K562 (cell line): ENCODE data around the gene DRD2. TPM values are rescaled to one million over a fixed set of nuclear protein-coding genes. Genes with fewer than 3 reads are reported as not detected.

Experiments used
- ATAC-seq: fragments of 200-7000 bp; cut with Tn5 transposase; 3 replicates; pipeline ENCODE4 v1.9.1; 2020; ENCODE audit warnings: moderate library complexity
- BruUV-seq: library from RNA; stranded (reverse); fragments of 400-500 nt; replicated peaks from 2 replicates; lab custom pipeline; 2021; lab: Mats Ljungman, UMichigan
- CTCF ChIA-PET: fragments of 300-600 bp; formaldehyde crosslinking; extraction: SDS; loops from one replicate; lab custom pipeline; 2021; ENCODE audit warnings: low intra/inter-chr PET ratio; lab: Yijun Ruan, JAX
- POLR2A ChIA-PET: fragments of 300-600, 350-650 bp; sonication (Branson Sonifier 250); formaldehyde crosslinking; extraction: SDS; loops from one replicate; lab custom pipeline; 2021; ENCODE audit warnings: antibody characterized with exemption, inconsistent platforms; lab: Yijun Ruan, JAX
- DNase-seq, 4 experiments: peaks; one replicate each; pipeline versions ENCODE4 v3.0.0 to v3.0.0-alpha.2; 2011 to 2018; ENCODE audit warnings: low spot score in 3 of 4, mixed read lengths in 3 of 4; ENCODE audit errors: extremely low read depth in 1 of 4
- FAIRE-seq: peaks from 2 replicates; lab custom pipeline; 2011; peaks lifted over from hg19 to GRCh38; lab: Jason Lieb, UNC
- H2AFZ ChIP-seq: 2 replicates; pipeline ENCODE4 v1.6.0; 2011; ENCODE audit warnings: low read depth, low read length, control low read depth, inconsistent platforms
- H3K27ac ChIP-seq: fragments of 200-600 bp; 3 replicates; pipeline ENCODE4 v1.8.0; 2011; ENCODE audit warnings: low read depth, mild to moderate bottlenecking, control low read depth, inconsistent platforms, low read length, moderate library complexity, mixed read lengths; ENCODE audit errors: extremely low read depth
- H3K27me3 ChIP-seq, 2 experiments: fragments of 300-600 bp in 1 of 2; 2 replicates in 1 of 2; 3 replicates in 1 of 2; pipeline versions ENCODE4 v1.6.0 to v1.8.0; 2011; ENCODE audit warnings: inconsistent platforms in 2 of 2, low read length in 2 of 2, mild to moderate bottlenecking in 1 of 2, mixed read lengths in 1 of 2, moderate library complexity in 1 of 2; ENCODE audit not compliant: control insufficient read depth in 2 of 2, insufficient read depth in 2 of 2
- H3K36me3 ChIP-seq: fragments of 300-600 bp; 3 replicates; pipeline ENCODE4 v1.8.0; 2011; ENCODE audit warnings: mild to moderate bottlenecking, low read length, inconsistent platforms; ENCODE audit not compliant: control insufficient read depth, insufficient read depth
- H3K4me1 ChIP-seq, 2 experiments: fragments of 200-600 bp in 1 of 2; replicated peaks in 1 of 2; 2 replicates in 1 of 2; 3 replicates in 1 of 2; pipeline versions ENCODE4 v1.5.1 to v1.8.0; 2011; ENCODE audit warnings: inconsistent platforms in 2 of 2, low read length in 2 of 2, mild to moderate bottlenecking in 1 of 2, mixed read lengths in 1 of 2, moderate library complexity in 1 of 2; ENCODE audit not compliant: control insufficient read depth in 2 of 2, insufficient read depth in 2 of 2
- H3K4me2 ChIP-seq: 2 replicates; pipeline ENCODE4 v1.6.1; 2011; ENCODE audit warnings: low read length, control low read depth, inconsistent platforms, mixed read lengths; ENCODE audit not compliant: insufficient read depth
- H3K4me3 ChIP-seq: fragments of 200-600 bp; sonication (generic), shearing (Covaris generic); 2 replicates; pipeline ENCODE4 v1.5.1; 2016; ENCODE audit warnings: control low read depth, inconsistent platforms
- H3K79me2 ChIP-seq: fragments of 200-600 bp; 3 replicates; pipeline ENCODE4 v1.8.0; 2011; ENCODE audit warnings: low read length, inconsistent platforms; ENCODE audit not compliant: control insufficient read depth, insufficient read depth
- H3K9ac ChIP-seq, 2 experiments: 2 replicates each; pipeline versions ENCODE4 v1.6.0 to v1.6.1; 2011; ENCODE audit warnings: low read depth in 2 of 2, low read length in 2 of 2, control low read depth in 1 of 2, inconsistent platforms in 1 of 2, mild to moderate bottlenecking in 1 of 2, mixed read lengths in 1 of 2; ENCODE audit not compliant: insufficient read depth in 1 of 2
- H3K9me1 ChIP-seq: one replicate; pipeline ENCODE4 v1.6.0; 2011; ENCODE audit warnings: inconsistent platforms, mild to moderate bottlenecking, low read length, moderate library complexity; ENCODE audit not compliant: control insufficient read depth, insufficient read depth
- H3K9me3 ChIP-seq: replicated peaks from 2 replicates; pipeline ENCODE4 v1.5.1; 2011; ENCODE audit warnings: low read depth, low read length, inconsistent platforms; ENCODE audit not compliant: control insufficient read depth, insufficient read depth
- H4K20me1 ChIP-seq: replicated peaks from 2 replicates; pipeline ENCODE4 v1.6.1; 2011; ENCODE audit warnings: low read length, inconsistent platforms, mixed read lengths; ENCODE audit not compliant: control insufficient read depth, insufficient read depth
- FOS ChIP-seq: IDR thresholded peaks from 3 replicates; pipeline ENCODE4 v1.6.1; 2011; ENCODE audit not compliant: insufficient read length; ENCODE audit errors: extremely low read depth
- FOXK2 ChIP-seq, 2 experiments: fragments of 450-650 bp; IDR thresholded peaks in 1 of 2; conservative IDR thresholded peaks in 1 of 2; 2 replicates each; pipeline ENCODE4 v1.6.1; 2016; ENCODE audit warnings: low read depth in 2 of 2, mild to moderate bottlenecking in 1 of 2
- LARP7 ChIP-seq: fragments of 450-650 bp; IDR thresholded peaks from 2 replicates; pipeline ENCODE4 v1.6.1; 2016
- NFE2 ChIP-seq: IDR thresholded peaks from 2 replicates; pipeline ENCODE4 v1.6.1; 2014; ENCODE audit warnings: antibody characterized with exemption, low read depth
- NFE2L1 ChIP-seq: fragments of 450-650 bp; IDR thresholded peaks from 2 replicates; pipeline ENCODE4 v1.6.1; 2016; ENCODE audit warnings: missing genetic modification characterization, low read depth, mild to moderate bottlenecking, missing compliant biosample characterization, moderate library complexity, borderline replicate concordance
- SIN3B ChIP-seq: fragments of 450-650 bp; IDR thresholded peaks from 2 replicates; pipeline ENCODE4 v1.6.1; 2017; ENCODE audit warnings: low read depth, mild to moderate bottlenecking, moderate library complexity
- SMAD3 ChIP-seq: fragments of 450-650 bp; formaldehyde crosslinking; conservative IDR thresholded peaks from 2 replicates; pipeline ENCODE4 v1.4.0; 2020; ENCODE audit warnings: mild to moderate bottlenecking
- SMARCE1 ChIP-seq: fragments of 450-650 bp; IDR thresholded peaks from 2 replicates; pipeline ENCODE4 v1.7.1; 2016; ENCODE audit warnings: mild to moderate bottlenecking
- SUPT5H ChIP-seq: fragments of 450-650 bp; IDR thresholded peaks from 2 replicates; pipeline ENCODE4 v1.6.1; 2016
- U2AF1 ChIP-seq: fragments of 200-400 bp; formaldehyde crosslinking; optimal IDR thresholded peaks from 2 replicates; pipeline ENCODE3; 2017; ENCODE audit warnings: mild to moderate bottlenecking, low read depth, low read length, moderate library complexity
- ZBED1 ChIP-seq: IDR thresholded peaks from 2 replicates; pipeline ENCODE4 v1.6.1; 2014
- ZEB2 ChIP-seq: fragments of 450-650 bp; IDR thresholded peaks from 2 replicates; pipeline ENCODE4 v1.6.1; 2016
- ZFP36 ChIP-seq: fragments of 150-350 bp; IDR thresholded peaks from 2 replicates; pipeline ENCODE4 v1.6.1; 2018; ENCODE audit warnings: low read length, low read depth; ENCODE audit not compliant: partially characterized antibody
- ZNF785 ChIP-seq: fragments of 250-450 bp; sonication (Bioruptor Pico); IDR thresholded peaks from 2 replicates; pipeline ENCODE4 v1.4.0; 2020; ENCODE audit warnings: mild to moderate bottlenecking
- WGBS: fragments of 100-300 bp; shearing (Covaris generic); methylation state at CpG from one replicate; pipeline ENCODE4 v1.1.6; 2016; ENCODE audit warnings: low coverage, mixed read lengths; ENCODE audit not compliant: insufficient coverage; ENCODE audit errors: missing lambda C conversion rate; 5-methylcytosine and 5-hydroxymethylcytosine counted together
- in situ Hi-C: fragments of 300-500 bp; cut with MboI; formaldehyde crosslinking; loops from 4 replicates; pipeline ENCODE4 v1.15.0; 2018; ENCODE audit warnings: inconsistent platforms, mixed read lengths
- intact Hi-C: fragments of 100-400 bp; cut with micrococcal nuclease; formaldehyde crosslinking; loops from 2 replicates; pipeline ENCODE4 v1.14.2; 2022
- polyA plus RNA-seq, 8 experiments: library from polyadenylated mRNA; depleted of rRNA in 4 of 8; stranded (reverse) in 5 of 8; unstranded in 3 of 8; fragments of >200 nt; fragmentation: Nextera tagmentation in 2 of 8; fragmentation: Illumina TruSeq in 1 of 8; extraction: Ambion mirVana in 2 of 8; extraction: Trizol in 1 of 8; gene quantifications; 2 replicates each; pipeline versions ENCODE4 v1.2.1 to v1.2.3, GENCODE V29; 2011 to 2014; ENCODE audit warnings: inconsistent platforms in 1 of 8, missing spikeins in 1 of 8
- total RNA-seq, 7 experiments: library from RNA; depleted of rRNA in 6 of 7; stranded (reverse); fragments of >200 nt in 6 of 7; fragmentation: Illumina TruSeq in 2 of 7; extraction: Trizol in 2 of 7; gene quantifications; 2 replicates each; pipeline versions ENCODE4 v1.2.1 to v1.2.3, GENCODE V29; 2011 to 2021; ENCODE audit warnings: low replicate concordance in 1 of 7
- TF ChIP-seq, protein P1 (sequence below): fragments of 250-450 bp; sonication (Bioruptor Pico); IDR thresholded peaks from 2 replicates; pipeline ENCODE4 v1.8.0; 2022; ENCODE audit warnings: moderate library complexity, mild to moderate bottlenecking, inconsistent platforms
- TF ChIP-seq, protein P2 (sequence below): fragments of 450-650 bp; conservative IDR thresholded peaks from 2 replicates; pipeline ENCODE4 v1.6.1; 2016; ENCODE audit warnings: missing genetic modification characterization, low read depth, mild to moderate bottlenecking, missing compliant biosample characterization, moderate library complexity
- TF ChIP-seq, protein P3 (sequence below): fragments of 450-650 bp; IDR thresholded peaks from 2 replicates; pipeline ENCODE4 v1.6.1; 2016; ENCODE audit warnings: missing biosample characterization, missing genetic modification characterization
- TF ChIP-seq, protein P4 (sequence below): IDR thresholded peaks from 2 replicates; pipeline ENCODE4 v1.6.1; 2012; ENCODE audit warnings: low read depth, low read length, improper control_type of control experiment, borderline replicate concordance

The DRD2 gene
- total and polyA plus RNA-seq, 9 of the 15 experiments (the other 6 are each of a cell fraction or from before 2014, with no cell fraction given), result not detected

DNA sequence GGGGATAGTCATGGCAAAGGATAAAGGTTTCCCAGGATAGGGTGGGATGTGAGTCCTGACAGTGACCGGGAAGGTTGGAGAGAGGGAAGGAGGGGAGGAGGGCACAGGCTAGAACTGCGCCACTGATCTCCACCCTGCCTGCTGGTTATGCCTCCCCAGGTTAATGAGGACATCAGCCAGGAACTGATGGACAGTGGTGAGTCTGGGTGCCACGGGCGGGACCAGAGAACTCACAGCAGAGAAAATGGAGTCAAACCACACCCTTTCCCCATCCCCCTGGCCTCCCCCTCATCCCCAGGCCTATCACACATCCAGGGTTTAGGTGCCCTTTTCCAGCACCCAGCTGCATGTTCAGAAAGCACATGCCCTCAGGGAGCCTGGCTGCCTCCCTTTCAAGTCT is 77.4 kb downstream of the DRD2 start:
- ChIA-PET CTCF (no interaction called here), POLR2A (interaction anchor here (0.6 to 1.1 kb wide), 2 partner anchors 24 to 64 kb away, joined by 3 read pairs; no protein-coding TSS in a partner anchor)
- FAIRE-seq (no peak), ATAC-seq (no peak), DNase-seq (no peak)
- H3K4me3 ChIP-seq, result no peak overlapping the region
- H3K4me1 ChIP-seq, result 0 out of 5 replicates have a peak, but pooled peaks cover 0 to 5% of the 10 kb centered on the region in 2 experiments
- 3% methylated on average over 4 of the region's 4 CpGs for WGBS
- H3K9ac ChIP-seq, result no peak overlapping the region
- no peaks in the 10 kb centered on the region for H3K9me1 ChIP-seq
- no TSS peak for BruUV-seq
- peaks cover 5% of the 10 kb centered on the region; the same call in 1 of the 2 replicates for H4K20me1 ChIP-seq
- no peak overlapping the region for H3K27ac ChIP-seq
- no peak overlapping the region for H2AFZ ChIP-seq
- peaks cover 10 to 66% of the 10 kb centered on the region in 2 experiments; a peak in 4 of 5 replicates for H3K27me3 ChIP-seq
- H3K9me3 ChIP-seq, result no peaks in the 10 kb centered on the region
- TF ChIP-seq U2AF1 (no peak), ZFP36 (no peak), NFE2 (no peak), NFE2L1 (tag) (no peak), SMARCE1 (no peak), SIN3B (no peak), SUPT5H (no peak), LARP7 (no peak), FOXK2 (conservative IDR thresholded peaks at IDR 0.05 in 1 of 2, IDR thresholded peaks at IDR 0.05 in 1 of 2; ENCODE audit: low read depth in 2 of 2) (no peak), FOS (no peak), ZEB2 (no peak), SMAD3 (CRISPR knock-in tag) (no peak), ZNF785 (CRISPR knock-in tag) (no peak), ZBED1 (no peak)
- TF ChIP-seq, protein P1, sequence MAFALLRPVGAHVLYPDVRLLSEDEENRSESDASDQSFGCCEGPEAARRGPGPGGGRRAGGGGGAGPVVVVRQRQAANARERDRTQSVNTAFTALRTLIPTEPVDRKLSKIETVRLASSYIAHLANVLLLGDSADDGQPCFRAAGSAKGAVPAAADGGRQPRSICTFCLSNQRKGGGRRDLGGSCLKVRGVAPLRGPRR (CRISPR knock-in tag), result no peak
- TF ChIP-seq, protein P2, sequence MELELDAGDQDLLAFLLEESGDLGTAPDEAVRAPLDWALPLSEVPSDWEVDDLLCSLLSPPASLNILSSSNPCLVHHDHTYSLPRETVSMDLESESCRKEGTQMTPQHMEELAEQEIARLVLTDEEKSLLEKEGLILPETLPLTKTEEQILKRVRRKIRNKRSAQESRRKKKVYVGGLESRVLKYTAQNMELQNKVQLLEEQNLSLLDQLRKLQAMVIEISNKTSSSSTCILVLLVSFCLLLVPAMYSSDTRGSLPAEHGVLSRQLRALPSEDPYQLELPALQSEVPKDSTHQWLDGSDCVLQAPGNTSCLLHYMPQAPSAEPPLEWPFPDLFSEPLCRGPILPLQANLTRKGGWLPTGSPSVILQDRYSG (tag), result no peak
- TF ChIP-seq, protein P3, sequence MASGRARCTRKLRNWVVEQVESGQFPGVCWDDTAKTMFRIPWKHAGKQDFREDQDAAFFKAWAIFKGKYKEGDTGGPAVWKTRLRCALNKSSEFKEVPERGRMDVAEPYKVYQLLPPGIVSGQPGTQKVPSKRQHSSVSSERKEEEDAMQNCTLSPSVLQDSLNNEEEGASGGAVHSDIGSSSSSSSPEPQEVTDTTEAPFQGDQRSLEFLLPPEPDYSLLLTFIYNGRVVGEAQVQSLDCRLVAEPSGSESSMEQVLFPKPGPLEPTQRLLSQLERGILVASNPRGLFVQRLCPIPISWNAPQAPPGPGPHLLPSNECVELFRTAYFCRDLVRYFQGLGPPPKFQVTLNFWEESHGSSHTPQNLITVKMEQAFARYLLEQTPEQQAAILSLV (tag), result no peak
- TF ChIP-seq, protein P4, sequence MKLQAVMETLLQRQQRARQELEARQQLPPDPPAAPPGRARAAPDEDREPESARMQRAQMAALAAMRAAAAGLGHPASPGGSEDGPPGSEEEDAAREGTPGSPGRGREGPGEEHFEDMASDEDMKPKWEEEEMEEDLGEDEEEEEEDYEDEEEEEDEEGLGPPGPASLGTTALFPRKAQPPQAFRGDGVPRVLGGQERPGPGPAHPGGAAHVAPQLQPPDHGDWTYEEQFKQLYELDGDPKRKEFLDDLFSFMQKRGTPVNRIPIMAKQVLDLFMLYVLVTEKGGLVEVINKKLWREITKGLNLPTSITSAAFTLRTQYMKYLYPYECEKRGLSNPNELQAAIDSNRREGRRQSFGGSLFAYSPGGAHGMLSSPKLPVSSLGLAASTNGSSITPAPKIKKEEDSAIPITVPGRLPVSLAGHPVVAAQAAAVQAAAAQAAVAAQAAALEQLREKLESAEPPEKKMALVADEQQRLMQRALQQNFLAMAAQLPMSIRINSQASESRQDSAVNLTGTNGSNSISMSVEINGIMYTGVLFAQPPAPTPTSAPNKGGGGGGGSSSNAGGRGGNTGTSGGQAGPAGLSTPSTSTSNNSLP, result no peak
- intact Hi-C loops (no loop called here), in situ Hi-C loops (no loop called here)
- H3K4me2 ChIP-seq, result no peak overlapping the region
- H3K36me3 ChIP-seq, result no peaks in the 10 kb centered on the region
- H3K79me2 ChIP-seq, result no peaks in the 10 kb centered on the region
